HEK293T (cell line): ENCODE results near the gene RP2.

Experiments used
- CTCF ChIA-PET: fragments of 350-600 bp; formaldehyde crosslinking; extraction: SDS; loops from one replicate; lab custom pipeline; 2021; ENCODE audit warnings: antibody characterized with exemption, inconsistent platforms; lab: Yijun Ruan, JAX
- POLR2A ChIA-PET: fragments of 350-600 bp; formaldehyde crosslinking; extraction: SDS; loops from one replicate; lab custom pipeline; 2020; ENCODE audit warnings: antibody characterized with exemption, inconsistent platforms; lab: Yijun Ruan, JAX
- DNase-seq: peaks from one replicate; pipeline ENCODE4 v3.0.0; 2012; ENCODE audit warnings: mixed read lengths; ENCODE audit errors: extremely low spot score
- ARNT ChIP-seq: fragments of 450-650 bp; IDR thresholded peaks from 2 replicates; pipeline ENCODE4 v1.6.1; 2017; ENCODE audit warnings: mild to moderate bottlenecking
- BHLHE40 ChIP-seq: fragments of 450-650 bp; IDR thresholded peaks from 2 replicates; pipeline ENCODE4 v1.6.1; 2016; ENCODE audit warnings: mild to moderate bottlenecking, moderate library complexity, borderline replicate concordance
- CTBP1 ChIP-seq: fragments of 450-650 bp; IDR thresholded peaks from 2 replicates; pipeline ENCODE4 v1.6.1; 2016; ENCODE audit warnings: borderline replicate concordance
- ELF4 ChIP-seq: fragments of 450-650 bp; IDR thresholded peaks from 2 replicates; pipeline ENCODE4 v1.6.1; 2017; ENCODE audit warnings: antibody characterized with exemption
- FOXA1 ChIP-seq: fragments of 450-650 bp; IDR thresholded peaks from 2 replicates; pipeline ENCODE4 v1.6.1; 2016; ENCODE audit warnings: mild to moderate bottlenecking
- FOXK2 ChIP-seq: fragments of 450-650 bp; IDR thresholded peaks from 2 replicates; pipeline ENCODE4 v1.6.1; 2016; ENCODE audit warnings: mild to moderate bottlenecking
- FOXM1 ChIP-seq: fragments of 450-650 bp; IDR thresholded peaks from 2 replicates; pipeline ENCODE4 v1.6.1; 2017; ENCODE audit warnings: mild to moderate bottlenecking, borderline replicate concordance
- HDGF ChIP-seq: fragments of 450-650 bp; IDR thresholded peaks from 2 replicates; pipeline ENCODE4 v1.6.1; 2017; ENCODE audit warnings: antibody characterized with exemption, borderline replicate concordance
- L3MBTL2 ChIP-seq: fragments of 450-650 bp; conservative IDR thresholded peaks from 2 replicates; pipeline ENCODE4 v1.6.1; 2016; ENCODE audit warnings: mild to moderate bottlenecking
- LEF1 ChIP-seq: fragments of 450-650 bp; IDR thresholded peaks from 2 replicates; pipeline ENCODE4 v1.6.1; 2017; ENCODE audit warnings: mild to moderate bottlenecking, borderline replicate concordance
- NFRKB ChIP-seq: fragments of 450-650 bp; IDR thresholded peaks from 2 replicates; pipeline ENCODE4 v1.6.1; 2016; ENCODE audit warnings: mild to moderate bottlenecking, moderate library complexity
- PKNOX1 ChIP-seq: fragments of 450-650 bp; IDR thresholded peaks from 2 replicates; pipeline ENCODE4 v1.6.1; 2016
- SP1 ChIP-seq: fragments of 450-650 bp; IDR thresholded peaks from 2 replicates; pipeline ENCODE4 v1.6.1; 2017
- SUZ12 ChIP-seq: fragments of 450-650 bp; IDR thresholded peaks from 2 replicates; pipeline ENCODE4 v1.6.1; 2016; ENCODE audit warnings: mild to moderate bottlenecking
- TARDBP ChIP-seq: fragments of 450-650 bp; IDR thresholded peaks from 2 replicates; pipeline ENCODE4 v1.6.1; 2016
- ZNF384 ChIP-seq: fragments of 450-650 bp; IDR thresholded peaks from 2 replicates; pipeline ENCODE4 v1.6.1; 2016

RP2 gene

DNA sequence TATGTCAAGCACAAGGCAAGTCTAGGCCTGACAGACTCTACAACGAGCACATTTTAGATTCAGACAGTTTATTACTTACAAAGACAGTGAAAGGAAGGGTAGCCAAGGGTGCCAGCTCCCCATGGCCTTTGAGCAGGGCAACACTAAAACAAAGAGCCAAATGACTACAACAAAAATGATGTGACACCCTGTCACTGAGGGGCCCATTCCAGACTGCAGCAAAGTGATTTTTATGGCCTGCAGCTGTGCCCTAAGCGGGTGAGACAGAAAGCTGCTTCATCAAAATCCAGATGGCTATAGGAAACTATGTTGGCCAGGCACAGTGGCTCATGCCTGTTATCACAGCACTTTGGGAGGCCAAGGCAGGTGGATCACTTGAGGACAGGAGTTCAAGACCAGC, 13.4 kb upstream of the RP2 start:
- ChIA-PET POLR2A (interaction anchor here (2.0 kb wide), 1 partner anchor 14 kb away, joined by 4 read pairs; the partner anchor contains the start of gene RP2), CTCF (no interaction called here)
- TF ChIP-seq FOXM1 (no peak), CTBP1 (no peak), ARNT (no peak), NFRKB (no peak), FOXK2 (no peak), SP1 (no peak), L3MBTL2 (no peak), BHLHE40 (no peak), PKNOX1 (no peak)
- no peak for DNase-seq

- CTCF ChIA-PET, result no interaction called here
- no peak for DNase-seq
- POLR2A ChIA-PET, result no interaction called here
- no peak for TF ChIP-seq TARDBP
- TF ChIP-seq L3MBTL2, result no peak
- TF ChIP-seq PKNOX1, result no peak
- TF ChIP-seq ZNF384, result no peak
- TF ChIP-seq SUZ12, result no peak
- no peak for TF ChIP-seq ELF4
- TF ChIP-seq FOXA1, result no peak
- no peak for TF ChIP-seq ARNT
- no peak for TF ChIP-seq NFRKB
- no peak for TF ChIP-seq LEF1
- no peak for TF ChIP-seq BHLHE40
- no peak for TF ChIP-seq HDGF
- TF ChIP-seq FOXM1, result no peak
- no peak for TF ChIP-seq FOXK2
- TF ChIP-seq SP1, result no peak
- no peak for TF ChIP-seq CTBP1
These were observed 5.0 kb upstream of the RP2 start for GRCh38 chrX:46831765-46832327.

GRCh38 chrX:46837558-46838485, 979 bp downstream of the RP2 start:
- ChIA-PET CTCF (no interaction called here), POLR2A (interaction anchor here (0.9 kb wide), 1 partner anchor 14 kb away, joined by 4 read pairs; no protein-coding TSS in a partner anchor)
- DNase-seq, result no peak
- TF ChIP-seq TARDBP (no peak), ZNF384 (no peak), SUZ12 (no peak), LEF1 (no peak), SP1 (no peak), HDGF (no peak), L3MBTL2 (no peak), FOXA1 (no peak), PKNOX1 (no peak), FOXM1 (no peak), FOXK2 (no peak), ARNT (no peak), NFRKB (no peak)

DNA sequence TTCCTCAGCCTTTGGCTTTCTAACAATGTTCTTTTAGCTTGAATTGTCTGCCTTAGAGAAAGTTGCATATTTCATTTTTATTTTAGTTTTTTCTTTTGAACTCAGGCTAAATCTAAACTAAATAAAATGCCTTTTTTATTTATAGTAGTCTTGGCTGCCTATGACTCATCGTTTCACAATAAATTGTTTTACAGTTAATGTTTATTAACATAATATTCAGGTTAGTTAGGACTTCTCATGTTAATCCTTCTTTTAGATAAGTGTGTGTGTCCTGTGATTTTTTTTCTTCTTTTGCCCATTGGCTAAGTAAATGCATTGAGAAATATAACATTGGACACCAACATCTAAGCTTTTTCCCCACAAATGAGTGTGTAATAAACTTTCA, 1.6 kb downstream of the RP2 start:
- CTCF ChIA-PET, result no interaction called here
- DNase-seq, result no peak
- POLR2A ChIA-PET, result interaction anchor here (0.9 kb wide), 1 partner anchor 42 kb away, joined by 3 read pairs; no protein-coding TSS in a partner anchor
- TF ChIP-seq SUZ12 (no peak), BHLHE40 (no peak), SP1 (no peak), FOXK2 (no peak), ZNF384 (no peak), L3MBTL2 (no peak), TARDBP (no peak), HDGF (no peak), ARNT (no peak), FOXA1 (no peak), LEF1 (no peak), CTBP1 (no peak), NFRKB (no peak), ELF4 (no peak), FOXM1 (no peak), PKNOX1 (no peak)
